PC-3 (cell line): ENCODE data around the gene ILDR2. TPM values are rescaled to one million over a fixed set of nuclear protein-coding genes. Genes with fewer than 3 reads are reported as not detected.
A peak's percentile ranks its signal among the peaks of the same experiment; 100 is the strongest.

Source experiments
- ATAC-seq: fragments of 200-7000 bp; cut with Tn5 transposase; 2 replicates; pipeline ENCODE4 v1.9.1; 2020; ENCODE audit warnings: mild to moderate bottlenecking, moderate library complexity
- BruUV-seq: library from RNA; stranded (reverse); fragments of 400-500 nt; replicated peaks from 2 replicates; lab custom pipeline; 2021; lab: Mats Ljungman, UMichigan
- CTCF ChIA-PET: fragments of 300-600 bp; sonication (Branson Sonifier 250); formaldehyde crosslinking; loops from one replicate; lab custom pipeline; 2022; ENCODE audit warnings: antibody characterized with exemption; lab: Charles Lee
- POLR2A ChIA-PET: fragments of 300-600 bp; sonication (Branson Sonifier 250); formaldehyde crosslinking; loops from one replicate; lab custom pipeline; 2022; ENCODE audit warnings: antibody characterized with exemption; ENCODE audit not compliant: unreplicated experiment; lab: Charles Lee
- DNase-seq: peaks from one replicate; pipeline ENCODE4 v3.0.0-alpha.2; 2015
- H2AFZ ChIP-seq: fragments of 300-600 bp; sonication (generic); 2 replicates; pipeline ENCODE4 v1.6.0; 2016; ENCODE audit warnings: antibody characterized with exemption, low read length
- H3F3A ChIP-seq: fragments of 300-600 bp; sonication (generic); one replicate; pipeline ENCODE4 v1.6.0; 2017; ENCODE audit warnings: antibody characterized with exemption, low read length, control low read depth, mild to moderate bottlenecking; ENCODE audit not compliant: unreplicated experiment
- H3K27ac ChIP-seq: fragments of 300-600 bp; sonication (generic); 2 replicates; pipeline ENCODE4 v1.5.1; 2016; ENCODE audit warnings: mild to moderate bottlenecking, low read length
- H3K27me3 ChIP-seq: fragments of 300-600 bp; sonication (generic); 2 replicates; pipeline ENCODE4 v1.6.1; 2016; ENCODE audit warnings: low read length, mixed read lengths
- H3K36me3 ChIP-seq: fragments of 300-600 bp; sonication (generic); 2 replicates; pipeline ENCODE4 v1.6.1; 2016; ENCODE audit warnings: low read depth, mixed run types, low read length, mixed read lengths
- H3K4me1 ChIP-seq: fragments of 300-600 bp; sonication (generic); 2 replicates; pipeline ENCODE4 v1.5.1; 2016; ENCODE audit warnings: low read length; ENCODE audit not compliant: insufficient read depth
- H3K4me2 ChIP-seq: fragments of 300-600 bp; sonication (generic); 2 replicates; pipeline ENCODE4 v1.6.0; 2016; ENCODE audit warnings: low read length
- H3K4me3 ChIP-seq: fragments of 300-600 bp; sonication (generic); 2 replicates; pipeline ENCODE4 v1.5.1; 2016; ENCODE audit warnings: mild to moderate bottlenecking, low read length, mixed read lengths
- H3K79me2 ChIP-seq: fragments of 300-600 bp; sonication (generic); 2 replicates; pipeline ENCODE4 v1.6.1; 2017; ENCODE audit warnings: low read length, mixed read lengths
- H3K9ac ChIP-seq: fragments of 300-600 bp; sonication (generic); 2 replicates; pipeline ENCODE4 v1.6.0; 2016; ENCODE audit warnings: mild to moderate bottlenecking, low read length
- H3K9me2 ChIP-seq: fragments of 300-600 bp; sonication (generic); replicated peaks from 2 replicates; pipeline ENCODE4 v1.6.1; 2016; ENCODE audit warnings: mixed run types, low read length, mixed read lengths
- H3K9me3 ChIP-seq: fragments of 300-600 bp; sonication (generic); 2 replicates; pipeline ENCODE4 v1.6.1; 2016; ENCODE audit warnings: low read length, mixed read lengths
- H4K20me1 ChIP-seq: fragments of 300-600 bp; sonication (generic); 2 replicates; pipeline ENCODE4 v1.6.1; 2016; ENCODE audit warnings: low read length, mixed read lengths
- CTCF ChIP-seq: fragments of 300-600 bp; sonication (generic); conservative IDR thresholded peaks from 2 replicates; pipeline ENCODE4 v1.5.1; 2017; ENCODE audit warnings: antibody characterized with exemption, low read depth, mild to moderate bottlenecking, low read length
- EZH2 ChIP-seq: fragments of 300-600 bp; sonication (generic); IDR thresholded peaks from one replicate; pipeline ENCODE4 v1.6.1; 2017; ENCODE audit warnings: antibody characterized with exemption, mild to moderate bottlenecking, low read length; ENCODE audit not compliant: unreplicated experiment
- EZH2phosphoT487 ChIP-seq: fragments of 300-600 bp; sonication (generic); IDR thresholded peaks from 2 replicates; pipeline ENCODE4 v1.6.1; 2018; ENCODE audit warnings: mild to moderate bottlenecking, antibody characterized with exemption, low read length, borderline replicate concordance
- intact Hi-C: fragments of 100-400 bp; cut with micrococcal nuclease; formaldehyde crosslinking; loops from 2 replicates; pipeline ENCODE4 v1.9.0; 2023
- total RNA-seq: library from RNA; depleted of rRNA; stranded (reverse); fragments of >200 nt; gene quantifications from 2 replicates; pipeline ENCODE4 v1.2.3, GENCODE V29; 2014

ILDR2 gene
- total RNA-seq, 1 experiment from 2014 or later: not detected

- Histone ChIP-seq H3K9me2 (no peaks in the 10 kb centered on the region), H3K4me3 (no peak overlapping the region), H3K36me3 (no peaks in the 10 kb centered on the region), H2AFZ (no peak overlapping the region), H3K4me1 (peaks cover 3% of the 10 kb centered on the region; the same call in 1 of the 2 replicates), H3K27ac (no peak overlapping the region), H3K9me3 (no peaks in the 10 kb centered on the region), H3K79me2 (no peaks in the 10 kb centered on the region), H4K20me1 (no peaks in the 10 kb centered on the region), H3F3A (no peaks in the 10 kb centered on the region), H3K4me2 (no peak overlapping the region), H3K27me3 (peaks cover 23% of the 10 kb centered on the region), H3K9ac (no peak overlapping the region)
- ChIA-PET CTCF (no interaction called here), POLR2A (no interaction called here)
- no TSS peak for BruUV-seq
- no peak for ATAC-seq
- no peak for DNase-seq
- intact Hi-C loops: loop anchor here (10.0 kb wide), 1 partner anchor 206 kb away; no protein-coding TSS in a partner anchor
- TF ChIP-seq CTCF (no peak), EZH2 (no peak), EZH2phosphoT487 (no peak)
These were observed 56.4 kb downstream of the ILDR2 start for GRCh38 chr1:166918956-166919316.

GRCh38 chr1:166918088-166918955, 57.0 kb downstream of the ILDR2 start:
- Histone ChIP-seq H3K36me3 (no peaks in the 10 kb centered on the region), H2AFZ (no peak overlapping the region), H3F3A (no peaks in the 10 kb centered on the region), H3K4me2 (no peak overlapping the region), H3K9ac (no peak overlapping the region), H3K79me2 (no peaks in the 10 kb centered on the region), H3K9me3 (no peaks in the 10 kb centered on the region), H3K27me3 (peaks cover 23% of the 10 kb centered on the region), H3K4me1 (peaks cover 3% of the 10 kb centered on the region; the same call in 1 of the 2 replicates), H4K20me1 (no peaks in the 10 kb centered on the region), H3K9me2 (no peaks in the 10 kb centered on the region), H3K4me3 (no peak overlapping the region), H3K27ac (no peak overlapping the region)
- intact Hi-C loops: loop anchor here (10.0 kb wide), 1 partner anchor 206 kb away; no protein-coding TSS in a partner anchor
- ChIA-PET POLR2A (interaction anchor here (0.6 kb wide), 1 partner anchor 11 kb away, joined by 7 read pairs; no protein-coding TSS in a partner anchor), CTCF (no interaction called here)
- ATAC-seq (no peak), DNase-seq (no peak)
- no TSS peak for BruUV-seq
- TF ChIP-seq EZH2phosphoT487: no peak
- TF ChIP-seq EZH2: no peak
- no peak for TF ChIP-seq CTCF

GRCh38 chr1:166915941-166916340, 59.4 kb downstream of the ILDR2 start:
- no peaks in the 10 kb centered on the region for H3K9me3 ChIP-seq
- no peak overlapping the region for H3K4me2 ChIP-seq
- H3K9ac ChIP-seq: no peak overlapping the region
- H3K4me1 ChIP-seq: peaks cover 3% of the 10 kb centered on the region; the same call in 1 of the 2 replicates
- BruUV-seq: no TSS peak
- no peak for TF ChIP-seq EZH2
- H3K27ac ChIP-seq: no peak overlapping the region
- H3K36me3 ChIP-seq: no peaks in the 10 kb centered on the region
- intact Hi-C loops: loop anchor here (10.0 kb wide), 1 partner anchor 209 kb away; no protein-coding TSS in a partner anchor
- H3F3A ChIP-seq: no peaks in the 10 kb centered on the region
- no peaks in the 10 kb centered on the region for H3K79me2 ChIP-seq
- ChIA-PET POLR2A (no interaction called here), CTCF (no interaction called here)
- H3K9me2 ChIP-seq: no peaks in the 10 kb centered on the region
- DNase-seq (peak; percentile 76), ATAC-seq (peak; percentile 53)
- H2AFZ ChIP-seq: no peak overlapping the region
- no peaks in the 10 kb centered on the region for H4K20me1 ChIP-seq
- H3K4me3 ChIP-seq: no peak overlapping the region
- H3K27me3 ChIP-seq: peaks cover 23% of the 10 kb centered on the region
